ENCODE results near the gene KLHL21. TPM values are rescaled to one million over a fixed set of nuclear protein-coding genes. Genes with fewer than 3 reads are reported as not detected.

KLHL21 gene
- total and polyA plus RNA-seq, 10 of the 15 experiments (the other 5 are each of a cell fraction or from before 2014, with no cell fraction given) = 0.76 to 12.2 (median 5.2) TPM

- TF ChIP-seq SUPT20H (IDR thresholded peaks at IDR 0.05; ENCODE audit: borderline replicate concordance, control insufficient read depth, low read depth, low read length) (no peak), CHD4 (IDR thresholded peaks at IDR 0.05) (no peak)
These were observed 30.2 kb upstream of the KLHL21 start (continued) for GRCh38 chr1:6632588-6633514.

GRCh38 chr1:6631058-6631457 lies 28.4 kb upstream of the KLHL21 start:
- CTCF ChIA-PET = interaction anchor here (0.6 kb wide), 1 partner anchor 1183 kb away, joined by 3 read pairs; no protein-coding TSS in a partner anchor
- DNase-seq (ENCODE audit: low read depth, low spot score) = no peak
- Histone ChIP-seq H3K27me3 (replicated peaks in 1 of 2; ENCODE audit: control insufficient read depth in 2 of 2, insufficient read depth in 2 of 2, low read length in 1 of 2) (no peaks in the 10 kb centered on the region), H4K20me1 (ENCODE audit: control insufficient read depth, insufficient read depth) (no peaks in the 10 kb centered on the region), H3K4me3 (no peak overlapping the region), H3K9ac (ENCODE audit: control insufficient read depth, insufficient read depth, low read length) (no peak overlapping the region), H3K9me3 (replicated peaks; ENCODE audit: control insufficient read depth, insufficient read depth, low read length) (no peaks in the 10 kb centered on the region), H3K36me3 (ENCODE audit: control insufficient read depth in 2 of 2, insufficient read depth in 2 of 2, low read length in 1 of 2) (peaks cover 12 to 21% of the 10 kb centered on the region in 2 experiments; a peak in 3 of 4 replicates), H3K4me1 (ENCODE audit: control insufficient read depth, insufficient read depth, low read length) (peaks cover 12% of the 10 kb centered on the region), H3K27ac (ENCODE audit: control insufficient read depth, insufficient read depth) (no peak overlapping the region), H2AFZ (ENCODE audit: control insufficient read depth, low read depth, low read length) (no peak overlapping the region), H3K79me2 (ENCODE audit: control insufficient read depth, insufficient read depth, low read length) (peaks cover 13% of the 10 kb centered on the region), H3K4me2 (ENCODE audit: control insufficient read depth, insufficient read depth) (no peak overlapping the region)
- no peak for FAIRE-seq
- RAD21 ChIA-PET (ENCODE audit: unreplicated experiment) = no interaction called here
- no peak for ATAC-seq
- intact Hi-C loops (cut with micrococcal nuclease; ENCODE audit: unreplicated experiment) (no loop called here), in situ Hi-C loops (cut with MboI) (no loop called here)
- BruUV-seq (replicated peaks) = no TSS peak
- SMC1A ChIA-PET (ENCODE audit: uncharacterized antibody, unreplicated experiment) = no interaction called here
- WGBS (ENCODE audit: insufficient coverage, insufficient replicate concordance, low lambda C conversion rate, missing lambda C conversion rate) = 98% methylated on average over 8 of the region's 8 CpGs
- POLR2A ChIA-PET = no interaction called here
- no peak for TF ChIP-seq TCF12 (IDR thresholded peaks at IDR 0.05; ENCODE audit: low read depth, low read length)
- TF ChIP-seq SKIL (IDR thresholded peaks at IDR 0.05; ENCODE audit: low read depth, poor library complexity, severe bottlenecking) = no peak
- no peak for TF ChIP-seq SMC3 (IDR thresholded peaks at IDR 0.05; ENCODE audit: borderline replicate concordance, low read length)
- TF ChIP-seq ZNF687 (IDR thresholded peaks at IDR 0.05) = no peak
- no peak for TF ChIP-seq ZBED1 (IDR thresholded peaks at IDR 0.05; ENCODE audit: borderline replicate concordance)
- no peak for TF ChIP-seq NR2C1 (IDR thresholded peaks at IDR 0.05)
- no peak for TF ChIP-seq RELA (IDR thresholded peaks at IDR 0.05; ENCODE audit: borderline replicate concordance, partially characterized antibody)
- TF ChIP-seq CREB1 (IDR thresholded peaks at IDR 0.05; ENCODE audit: low read depth) = no peak
- no peak for TF ChIP-seq LARP7 (IDR thresholded peaks at IDR 0.05)
- no peak for TF ChIP-seq FOXM1 (IDR thresholded peaks at IDR 0.05; ENCODE audit: low read depth, low read length)
- TF ChIP-seq ATF3 (IDR thresholded peaks at IDR 0.05; ENCODE audit: borderline replicate concordance, extremely low read depth, low read depth, low read length) = no peak
- TF ChIP-seq EED (IDR thresholded peaks at IDR 0.05; ENCODE audit: low read depth) = no peak
- no peak for TF ChIP-seq FOXK2 (IDR thresholded peaks at IDR 0.05)
- no peak for TF ChIP-seq CBFB (IDR thresholded peaks at IDR 0.05; ENCODE audit: low read depth)

Data from GM12878 (cell line).